Keratinocyte (primary cell): ENCODE data around the gene IL31RA.
"Not testable (repeated sequence)": the region's sequence is repeated elsewhere in the genome, so short reads cannot be mapped to it uniquely, and the experiment has no call there.

Experiments
- EZH2 ChIP-seq: IDR thresholded peaks from one replicate; pipeline ENCODE4 v1.6.1; 2012; ENCODE audit warnings: inconsistent platforms, mild to moderate bottlenecking, low read length, moderate library complexity
- TF ChIP-seq, protein P1 (sequence below), 3 experiments: IDR thresholded peaks in 1 of 3; conservative IDR thresholded peaks in 1 of 3; optimal IDR thresholded peaks in 1 of 3; 2 replicates in 2 of 3; 3 replicates in 1 of 3; pipeline versions ENCODE3 to v1.5.1; 2011; ENCODE audit warnings: low read length in 3 of 3, mild to moderate bottlenecking in 3 of 3, moderate library complexity in 2 of 3, control low read depth in 1 of 3, inconsistent platforms in 1 of 3; ENCODE audit not compliant: insufficient read depth in 2 of 3; ENCODE audit errors: extremely low read depth in 1 of 3

GRCh38 chr5:55808814-55809213 is 42.3 kb upstream of the IL31RA start:
- TF ChIP-seq, protein P1, sequence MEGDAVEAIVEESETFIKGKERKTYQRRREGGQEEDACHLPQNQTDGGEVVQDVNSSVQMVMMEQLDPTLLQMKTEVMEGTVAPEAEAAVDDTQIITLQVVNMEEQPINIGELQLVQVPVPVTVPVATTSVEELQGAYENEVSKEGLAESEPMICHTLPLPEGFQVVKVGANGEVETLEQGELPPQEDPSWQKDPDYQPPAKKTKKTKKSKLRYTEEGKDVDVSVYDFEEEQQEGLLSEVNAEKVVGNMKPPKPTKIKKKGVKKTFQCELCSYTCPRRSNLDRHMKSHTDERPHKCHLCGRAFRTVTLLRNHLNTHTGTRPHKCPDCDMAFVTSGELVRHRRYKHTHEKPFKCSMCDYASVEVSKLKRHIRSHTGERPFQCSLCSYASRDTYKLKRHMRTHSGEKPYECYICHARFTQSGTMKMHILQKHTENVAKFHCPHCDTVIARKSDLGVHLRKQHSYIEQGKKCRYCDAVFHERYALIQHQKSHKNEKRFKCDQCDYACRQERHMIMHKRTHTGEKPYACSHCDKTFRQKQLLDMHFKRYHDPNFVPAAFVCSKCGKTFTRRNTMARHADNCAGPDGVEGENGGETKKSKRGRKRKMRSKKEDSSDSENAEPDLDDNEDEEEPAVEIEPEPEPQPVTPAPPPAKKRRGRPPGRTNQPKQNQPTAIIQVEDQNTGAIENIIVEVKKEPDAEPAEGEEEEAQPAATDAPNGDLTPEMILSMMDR (optimal IDR thresholded peaks at IDR 0.05 in 1 of 3, IDR thresholded peaks at IDR 0.05 in 1 of 3, conservative IDR thresholded peaks at IDR 0.05 in 1 of 3; ENCODE audit: extremely low read depth in 1 of 3, insufficient read depth in 2 of 3, low read length in 3 of 3), result not testable (repeated sequence)
- not testable (repeated sequence) for TF ChIP-seq EZH2
